Small intestine (tissue), 7 donors: Measurements from ENCODE around the gene LSM7. TPM values are rescaled to one million over a fixed set of nuclear protein-coding genes. Genes with fewer than 3 reads are reported as not detected.

Experiments
- DNase-seq, 2 donors: peaks; one replicate each; pipeline versions ENCODE4 v3.0.0 to v3.0.0-alpha.2; 2013
- FAIRE-seq: peaks from 2 replicates; lab custom pipeline; 2012; peaks lifted over from hg19 to GRCh38; lab: Jason Lieb, UNC
- H3K27ac ChIP-seq, 3 donors: one replicate each; pipeline ENCODE4 v1.5.1; 2013; ENCODE audit warnings: low read length in 2 of 3, mild to moderate bottlenecking in 2 of 3, control low read depth in 1 of 3, inconsistent platforms in 1 of 3, low read depth in 1 of 3, moderate library complexity in 1 of 3
- H3K27me3 ChIP-seq, 3 donors: one replicate each; pipeline ENCODE4 v1.6.1; 2013; ENCODE audit warnings: low read length in 3 of 3, inconsistent platforms in 1 of 3; ENCODE audit not compliant: control insufficient read depth in 3 of 3, insufficient read depth in 3 of 3
- H3K36me3 ChIP-seq, 3 donors: one replicate each; pipeline ENCODE4 v1.6.1; 2013; ENCODE audit warnings: low read length in 3 of 3, inconsistent platforms in 1 of 3, low read depth in 1 of 3, mild to moderate bottlenecking in 1 of 3, moderate library complexity in 1 of 3; ENCODE audit not compliant: control insufficient read depth in 3 of 3, insufficient read depth in 2 of 3
- H3K4me1 ChIP-seq, 3 donors: one replicate each; pipeline ENCODE4 v1.6.1; 2013; ENCODE audit warnings: low read length in 2 of 3, inconsistent platforms in 1 of 3, low read depth in 1 of 3, mild to moderate bottlenecking in 1 of 3, moderate library complexity in 1 of 3; ENCODE audit not compliant: control insufficient read depth in 3 of 3, insufficient read depth in 2 of 3
- H3K4me3 ChIP-seq, 3 donors: one replicate each; pipeline ENCODE4 v1.5.1; 2013; ENCODE audit warnings: low read length in 3 of 3, control low read depth in 1 of 3, inconsistent platforms in 1 of 3, low read depth in 1 of 3, mild to moderate bottlenecking in 1 of 3, moderate library complexity in 1 of 3
- H3K9me3 ChIP-seq, 2 donors: one replicate each; pipeline ENCODE4 v1.6.1; 2013; ENCODE audit warnings: low read depth in 1 of 2, low read length in 1 of 2; ENCODE audit not compliant: control insufficient read depth in 2 of 2, insufficient read depth in 1 of 2
- WGBS, 3 donors: extraction: QIAGEN DNeasy Blood & Tissue Kit; methylation state at CpG; one replicate each; pipeline ENCODE4 v1.1.7; 2013; 5-methylcytosine and 5-hydroxymethylcytosine counted together
- polyA plus RNA-seq, 4 donors: library from polyadenylated mRNA; stranded (reverse) in 3 of 4; unstranded in 1 of 4; fragments of 200-250 nt in 3 of 4; fragments of 120-200 nt in 1 of 4; gene quantifications; one replicate each; pipeline versions ENCODE4 v1.2.1 to v1.2.3, GENCODE V29; 2013
- donor health status: healthy with polysubstance abuse.
- donor health status: control.
- donor health status: control.
- donor health status: Bipolar disorder and iron deficiency.
- donor health status: healthy.

LSM7 gene
- polyA plus RNA-seq, 4 donors = 145 to 471 (median 283) TPM

GRCh38 chr19:2288818-2289713, 39.3 kb downstream of the LSM7 start:
- WGBS, 3 donors = 28 to 46% (median 29%) methylated on average over 27 to 28 of the region's 28 CpGs
- Histone ChIP-seq H3K27ac (peak overlapping the region in 1 of 3 donors; percentile 52), H3K4me3 (no peak overlapping the region), H3K9me3 (no peaks in the 10 kb centered on the region), H3K36me3 (no peaks in the 10 kb centered on the region), H3K4me1 (peaks cover 0 to 3% (median 0%) of the 10 kb centered on the region in 3 donors), H3K27me3 (peaks cover 13 to 79% (median 26%) of the 10 kb centered on the region in 3 donors)
- FAIRE-seq (no peak), DNase-seq (no peak)

- Histone ChIP-seq H3K4me1 (peaks cover 0 to 3% (median 0%) of the 10 kb centered on the region in 3 donors), H3K9me3 (no peaks in the 10 kb centered on the region), H3K4me3 (no peak overlapping the region), H3K36me3 (no peaks in the 10 kb centered on the region), H3K27ac (no peak overlapping the region), H3K27me3 (peaks cover 13 to 72% (median 23%) of the 10 kb centered on the region in 3 donors)
- 39 to 79% (median 54%) methylated on average over 15 to 17 of the region's 17 CpGs for WGBS, 3 donors
- DNase-seq (no peak), FAIRE-seq (no peak)
Observed at GRCh38 chr19:2288338-2288817, 40.0 kb downstream of the LSM7 start.

- no peak for FAIRE-seq
- WGBS, 3 donors = 56 to 72% (median 63%) methylated on average over 13 of the region's 13 CpGs
- no peak overlapping the region for H3K4me3 ChIP-seq
- peaks cover 13 to 75% (median 21%) of the 10 kb centered on the region in 3 donors for H3K27me3 ChIP-seq
- no peaks in the 10 kb centered on the region for H3K36me3 ChIP-seq
- H3K9me3 ChIP-seq = no peaks in the 10 kb centered on the region
- peaks cover 0 to 3% (median 0%) of the 10 kb centered on the region in 3 donors for H3K4me1 ChIP-seq
- DNase-seq = no peak
- no peak overlapping the region for H3K27ac ChIP-seq
Observed at GRCh38 chr19:2287585-2288337, 40.6 kb downstream of the LSM7 start.

GRCh38 chr19:2286402-2287140, 41.8 kb downstream of the LSM7 start:
- no peak overlapping the region for H3K27ac ChIP-seq
- no peaks in the 10 kb centered on the region for H3K9me3 ChIP-seq
- WGBS, 3 donors = 80 to 84% (median 83%) methylated on average over 20 of the region's 20 CpGs
- H3K27me3 ChIP-seq = peaks cover 10 to 75% (median 18%) of the 10 kb centered on the region in 3 donors
- no peak for FAIRE-seq
- no peaks in the 10 kb centered on the region for H3K36me3 ChIP-seq
- no peak overlapping the region for H3K4me3 ChIP-seq
- H3K4me1 ChIP-seq = peaks cover 0 to 9% (median 3%) of the 10 kb centered on the region in 3 donors
- no peak for DNase-seq

GRCh38 chr19:2283835-2284507, 44.4 kb downstream of the LSM7 start:
- no peak overlapping the region for H3K27ac ChIP-seq
- H3K4me1 ChIP-seq = peaks cover 0 to 9% (median 0%) of the 10 kb centered on the region in 3 donors
- H3K27me3 ChIP-seq = peaks cover 0 to 60% (median 4%) of the 10 kb centered on the region in 3 donors
- WGBS, 3 donors = 88 to 93% (median 91%) methylated on average over 8 of the region's 8 CpGs
- no peaks in the 10 kb centered on the region for H3K36me3 ChIP-seq
- no peak for FAIRE-seq
- no peak for DNase-seq
- H3K4me3 ChIP-seq = no peak overlapping the region
- H3K9me3 ChIP-seq = no peaks in the 10 kb centered on the region

GRCh38 chr19:2282862-2283237, 45.5 kb downstream of the LSM7 start:
- Histone ChIP-seq H3K27ac (no peak overlapping the region), H3K4me3 (no peak overlapping the region), H3K4me1 (peaks cover 0 to 16% (median 0%) of the 10 kb centered on the region in 3 donors), H3K36me3 (no peaks in the 10 kb centered on the region), H3K27me3 (peaks cover 0 to 49% (median 0%) of the 10 kb centered on the region in 3 donors), H3K9me3 (no peaks in the 10 kb centered on the region)
- FAIRE-seq (no peak), DNase-seq (no peak)
- WGBS, 3 donors = 50 to 68% (median 67%) methylated on average over 11 of the region's 11 CpGs

- no peak for FAIRE-seq
- peaks cover 0 to 16% (median 0%) of the 10 kb centered on the region in 3 donors for H3K4me1 ChIP-seq
- peak within 1 kb of the TSS in 2 of 3 donors; percentile 28 to 58 for H3K27ac ChIP-seq
- peak; percentile 49 to 55 for DNase-seq
- WGBS, 3 donors = 8 to 12% (median 11%) methylated on average over 37 to 41 of the region's 41 CpGs
- H3K4me3 ChIP-seq = peak within 1 kb of the TSS in 2 of 3 donors; percentile 10 to 27
- no peaks in the 10 kb centered on the region for H3K36me3 ChIP-seq
- peaks cover 0 to 43% (median 0%) of the 10 kb centered on the region in 3 donors for H3K27me3 ChIP-seq
- H3K9me3 ChIP-seq = no peaks in the 10 kb centered on the region
Observed at GRCh38 chr19:2282062-2282861, 46.1 kb downstream of the LSM7 start, which contains the start of gene PEAK3. Gene PEAK3, minus strand, starts transcription at chr19:2282175. Its CDS starts 1,244 bp downstream, at chr19:2280931.
